MCF 10A (cell line): ENCODE results near the gene PITX3. TPM values are rescaled to one million over a fixed set of nuclear protein-coding genes. Genes with fewer than 3 reads are reported as not detected.

Experiments
- BruUV-seq: library from RNA; stranded (reverse); fragments of 400-500 nt; replicated peaks from 2 replicates; lab custom pipeline; 2021; lab: Mats Ljungman, UMichigan
- CTCF ChIA-PET: fragments of 300-600 bp; sonication (Branson Sonifier 250); formaldehyde crosslinking; extraction: SDS; loops from one replicate; lab custom pipeline; 2021; ENCODE audit warnings: antibody characterized with exemption, inconsistent platforms; lab: Yijun Ruan, JAX
- POLR2A ChIA-PET: fragments of 300-600, 350-650 bp; sonication (Branson Sonifier 250); formaldehyde crosslinking; extraction: SDS; loops from one replicate; lab custom pipeline; 2020; ENCODE audit warnings: antibody characterized with exemption, inconsistent platforms; lab: Yijun Ruan, JAX
- DNase-seq: peaks from one replicate; pipeline ENCODE4 v3.0.0-alpha.2; 2018; ENCODE audit not compliant: unreplicated experiment
- H3K27ac Mint-ChIP-seq: one replicate; pipeline ENCODE4 v1.8.0; 2022; ENCODE audit warnings: mild to moderate bottlenecking, low read depth, mixed read lengths; ENCODE audit not compliant: unreplicated experiment
- H3K27me3 Mint-ChIP-seq: one replicate; pipeline ENCODE4 v1.8.0; 2022; ENCODE audit warnings: mixed read lengths; ENCODE audit not compliant: insufficient read depth, unreplicated experiment
- H3K36me3 Mint-ChIP-seq: one replicate; pipeline ENCODE4 v1.8.0; 2022; ENCODE audit warnings: mild to moderate bottlenecking, moderate library complexity, mixed read lengths; ENCODE audit not compliant: insufficient read depth, unreplicated experiment
- H3K4me1 Mint-ChIP-seq: one replicate; pipeline ENCODE4 v1.8.0; 2022; ENCODE audit warnings: mixed read lengths; ENCODE audit not compliant: insufficient read depth, unreplicated experiment
- H3K4me3 Mint-ChIP-seq: one replicate; pipeline ENCODE4 v1.8.0; 2022; ENCODE audit warnings: mild to moderate bottlenecking, moderate library complexity, mixed read lengths; ENCODE audit not compliant: unreplicated experiment
- H3K9me3 Mint-ChIP-seq: one replicate; pipeline ENCODE4 v1.8.0; 2022; ENCODE audit warnings: mixed read lengths; ENCODE audit not compliant: unreplicated experiment
- intact Hi-C: fragments of 100-400 bp; cut with micrococcal nuclease; formaldehyde crosslinking; loops from 2 replicates; pipeline ENCODE4 v1.14.1; 2022
- total RNA-seq: library from RNA; stranded (reverse); gene quantifications from 2 replicates; pipeline ENCODE4 v1.2.3, GENCODE V29; 2022
- TF ChIP-seq, protein P1 (sequence below): fragments of 200-600 bp; IDR thresholded peaks from one replicate; pipeline ENCODE4 v1.8.0; 2022; ENCODE audit warnings: antibody characterized with exemption, mild to moderate bottlenecking; ENCODE audit not compliant: unreplicated experiment

The PITX3 gene
- total RNA-seq, 1 experiment from 2014 or later: not detected

DNA sequence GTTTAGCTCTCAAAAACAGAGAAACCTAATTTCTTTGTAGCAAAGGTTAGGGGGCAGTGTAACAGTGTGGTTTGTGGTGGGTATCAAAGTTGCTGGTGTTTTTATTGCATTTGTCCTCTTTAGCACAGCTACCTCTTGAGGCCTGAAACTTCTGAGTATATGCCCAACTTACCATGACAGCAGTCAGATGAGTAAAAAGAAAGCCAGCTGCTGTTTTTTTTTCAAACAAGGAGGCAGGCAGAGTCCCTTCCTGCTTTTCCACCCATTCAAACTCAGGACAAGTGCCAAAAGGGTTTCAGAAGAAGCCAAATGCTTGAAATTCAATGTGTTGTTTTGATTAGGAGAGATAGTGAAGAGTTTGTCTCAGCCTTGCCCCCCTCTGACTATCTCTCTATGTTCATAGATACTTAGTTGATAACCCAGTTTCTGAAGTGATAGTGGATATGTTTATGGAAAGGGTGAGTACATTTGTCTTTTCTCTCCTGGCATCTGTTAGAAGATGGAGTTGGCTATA lies 27.1 kb upstream of the PITX3 start:
- intact Hi-C loops: no loop called here
- Mint-ChIP-seq H3K27ac (no peak overlapping the region), H3K4me3 (no peak overlapping the region), H3K36me3 (peaks cover 29% of the 10 kb centered on the region), H3K4me1 (peaks cover 17% of the 10 kb centered on the region), H3K27me3 (no peaks in the 10 kb centered on the region), H3K9me3 (no peaks in the 10 kb centered on the region)
- POLR2A ChIA-PET: interaction anchor here (0.6 to 2.0 kb wide), 4 partner anchors 16 to 208 kb away, joined by 3 to 7 read pairs (median 3); no protein-coding TSS in a partner anchor
- CTCF ChIA-PET: interaction anchor here (1.3 to 1.4 kb wide), 2 partner anchors 11 to 83 kb away, joined by 5 read pairs; no protein-coding TSS in a partner anchor
- TF ChIP-seq, protein P1, sequence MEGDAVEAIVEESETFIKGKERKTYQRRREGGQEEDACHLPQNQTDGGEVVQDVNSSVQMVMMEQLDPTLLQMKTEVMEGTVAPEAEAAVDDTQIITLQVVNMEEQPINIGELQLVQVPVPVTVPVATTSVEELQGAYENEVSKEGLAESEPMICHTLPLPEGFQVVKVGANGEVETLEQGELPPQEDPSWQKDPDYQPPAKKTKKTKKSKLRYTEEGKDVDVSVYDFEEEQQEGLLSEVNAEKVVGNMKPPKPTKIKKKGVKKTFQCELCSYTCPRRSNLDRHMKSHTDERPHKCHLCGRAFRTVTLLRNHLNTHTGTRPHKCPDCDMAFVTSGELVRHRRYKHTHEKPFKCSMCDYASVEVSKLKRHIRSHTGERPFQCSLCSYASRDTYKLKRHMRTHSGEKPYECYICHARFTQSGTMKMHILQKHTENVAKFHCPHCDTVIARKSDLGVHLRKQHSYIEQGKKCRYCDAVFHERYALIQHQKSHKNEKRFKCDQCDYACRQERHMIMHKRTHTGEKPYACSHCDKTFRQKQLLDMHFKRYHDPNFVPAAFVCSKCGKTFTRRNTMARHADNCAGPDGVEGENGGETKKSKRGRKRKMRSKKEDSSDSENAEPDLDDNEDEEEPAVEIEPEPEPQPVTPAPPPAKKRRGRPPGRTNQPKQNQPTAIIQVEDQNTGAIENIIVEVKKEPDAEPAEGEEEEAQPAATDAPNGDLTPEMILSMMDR: no peak
- BruUV-seq: no TSS peak
- DNase-seq: no peak

DNA sequence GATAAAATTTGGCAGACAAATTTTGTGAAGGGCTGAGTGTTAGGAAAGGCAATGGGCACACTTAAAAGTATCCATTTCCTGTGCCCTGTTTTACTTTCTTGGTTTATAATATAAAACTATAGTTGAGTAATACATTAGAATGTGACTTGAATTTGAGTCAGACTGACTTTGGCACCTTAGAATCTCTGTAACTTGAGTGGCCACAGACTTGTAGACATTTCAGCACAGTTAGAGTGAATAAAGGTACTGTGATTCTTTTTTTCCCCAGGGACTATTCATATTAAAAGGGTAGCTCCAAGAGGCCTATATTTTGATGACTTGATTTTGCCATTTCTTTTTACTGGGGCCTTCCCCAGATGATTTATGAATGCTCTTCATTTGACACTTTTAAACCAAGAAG lies 26.4 kb upstream of the PITX3 start:
- no peak overlapping the region for H3K4me3 Mint-ChIP-seq
- H3K4me1 Mint-ChIP-seq: peaks cover 17% of the 10 kb centered on the region
- no TSS peak for BruUV-seq
- no peak overlapping the region for H3K27ac Mint-ChIP-seq
- ChIA-PET POLR2A (interaction anchor here (0.7 to 2.0 kb wide), 3 partner anchors 16 to 283 kb away, joined by 3 to 7 read pairs (median 3); no protein-coding TSS in a partner anchor), CTCF (interaction anchor here (1.3 to 1.4 kb wide), 2 partner anchors 11 to 84 kb away, joined by 5 read pairs; no protein-coding TSS in a partner anchor)
- DNase-seq: peak; percentile 59
- peaks cover 28% of the 10 kb centered on the region for H3K36me3 Mint-ChIP-seq
- no peaks in the 10 kb centered on the region for H3K9me3 Mint-ChIP-seq
- TF ChIP-seq, protein P1: no peak
- intact Hi-C loops: no loop called here
- no peaks in the 10 kb centered on the region for H3K27me3 Mint-ChIP-seq

DNA sequence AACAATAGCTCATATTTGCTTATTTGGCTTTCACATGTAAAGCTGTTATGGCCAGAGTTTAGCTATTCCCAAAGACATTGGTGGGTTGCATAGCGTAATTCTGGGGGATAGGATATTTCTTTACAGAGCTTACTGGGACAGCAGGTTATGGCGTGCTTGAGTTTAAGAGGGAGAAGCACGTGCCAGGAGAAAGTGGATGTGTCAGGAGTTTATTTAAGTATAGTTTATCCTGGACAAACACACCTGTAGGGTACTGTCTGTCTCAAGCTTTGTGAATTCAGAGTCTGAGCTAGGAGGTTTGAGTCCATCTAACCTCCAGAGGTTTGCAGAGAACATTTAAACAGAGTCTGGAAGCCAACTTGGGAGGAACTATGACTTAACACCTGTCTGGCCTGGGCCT lies 25.4 kb upstream of the PITX3 start:
- Mint-ChIP-seq H3K4me3 (no peak overlapping the region), H3K27me3 (no peaks in the 10 kb centered on the region), H3K4me1 (peaks cover 17% of the 10 kb centered on the region), H3K27ac (no peak overlapping the region), H3K9me3 (no peaks in the 10 kb centered on the region), H3K36me3 (peaks cover 27% of the 10 kb centered on the region)
- no peak for DNase-seq
- TF ChIP-seq, protein P1: no peak
- ChIA-PET CTCF (interaction anchor here (0.6 kb wide), 1 partner anchor 425 kb away, joined by 3 read pairs; no protein-coding TSS in a partner anchor), POLR2A (interaction anchor here (0.6 to 2.0 kb wide), 3 partner anchors 18 to 489 kb away, joined by 3 to 7 read pairs (median 3); no protein-coding TSS in a partner anchor)
- no TSS peak for BruUV-seq
- intact Hi-C loops: no loop called here

DNA sequence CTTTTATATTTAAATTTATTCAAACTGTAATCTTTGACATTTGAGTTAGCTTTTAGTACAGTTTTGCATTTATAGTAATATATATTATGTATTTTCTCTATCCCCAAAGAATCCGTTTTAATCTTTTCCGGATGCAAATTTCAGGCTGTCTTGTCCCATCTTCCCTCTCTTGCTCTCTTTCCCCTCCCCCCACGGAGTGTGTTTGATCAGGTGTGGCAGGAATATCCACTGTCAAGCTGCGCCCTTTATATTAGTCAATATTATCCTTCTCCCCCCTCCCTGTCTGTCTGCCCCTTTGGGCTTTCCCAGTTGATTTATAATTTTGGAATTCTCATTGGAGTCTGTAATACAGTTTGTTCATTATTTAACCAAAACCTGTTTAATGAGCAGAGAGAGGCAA lies 23.1 kb upstream of the PITX3 start:
- H3K4me3 Mint-ChIP-seq: no peak overlapping the region
- H3K36me3 Mint-ChIP-seq: peaks cover 44% of the 10 kb centered on the region
- ChIA-PET POLR2A (interaction anchor here (0.9 to 1.3 kb wide), 2 partner anchors 10 to 14 kb away, joined by 3 to 4 read pairs; no protein-coding TSS in a partner anchor), CTCF (no interaction called here)
- BruUV-seq: no TSS peak
- peaks cover 17% of the 10 kb centered on the region for H3K4me1 Mint-ChIP-seq
- intact Hi-C loops: no loop called here
- TF ChIP-seq, protein P1: no peak
- no peak overlapping the region for H3K27ac Mint-ChIP-seq
- DNase-seq: no peak
- no peaks in the 10 kb centered on the region for H3K9me3 Mint-ChIP-seq
- no peaks in the 10 kb centered on the region for H3K27me3 Mint-ChIP-seq
